Right atrium auricular region (tissue), 2 donors: ENCODE measurements around the gene HIBCH. TPM values are rescaled to one million over a fixed set of nuclear protein-coding genes. Genes with fewer than 3 reads are reported as not detected.

Source experiments
- DNase-seq: peaks from one replicate; pipeline ENCODE4 v3.0.0-alpha.2; 2019; ENCODE audit warnings: low spot score
- H3K27ac ChIP-seq, 2 donors: fragments of 200-600 bp; sonication (generic); 1 replicate in 1 of 2; 2 replicates in 1 of 2; pipeline ENCODE4 v1.5.1; 2016 to 2019
- H3K27me3 ChIP-seq, 2 donors: fragments of 200-600 bp; sonication (generic); one replicate each; pipeline versions ENCODE4 v1.5.1 to v1.6.0; 2017 to 2019
- H3K36me3 ChIP-seq: fragments of 200-600 bp; sonication (generic); one replicate; pipeline ENCODE4 v1.5.1; 2016
- H3K4me1 ChIP-seq, 2 donors: fragments of 200-600 bp; sonication (generic); one replicate each; pipeline versions ENCODE4 v1.5.1 to v1.6.0; 2017 to 2019
- H3K4me3 ChIP-seq, 2 donors: fragments of 200-600 bp; sonication (generic); 1 replicate in 1 of 2; 2 replicates in 1 of 2; pipeline ENCODE4 v1.5.1; 2017 to 2019; ENCODE audit warnings: mild to moderate bottlenecking in 1 of 2, moderate library complexity in 1 of 2
- H3K9me3 ChIP-seq, 2 donors: fragments of 200-600 bp; sonication (generic); one replicate each; pipeline ENCODE4 v1.5.1; 2019
- total RNA-seq, 2 donors: library from RNA; depleted of rRNA; stranded (reverse); fragments of >200 nt; gene quantifications; one replicate each; pipeline ENCODE4 v1.1.0, GENCODE V29; 2016
- TF ChIP-seq, protein P1 (sequence below), 2 donors: fragments of 200-600 bp; sonication (generic); IDR thresholded peaks; one replicate each; pipeline ENCODE4 v1.5.1; 2019; ENCODE audit warnings: antibody characterized with exemption in 2 of 2

HIBCH gene
- total RNA-seq, 2 donors from 2014 or later: 11.9 to 17.6 TPM

DNA sequence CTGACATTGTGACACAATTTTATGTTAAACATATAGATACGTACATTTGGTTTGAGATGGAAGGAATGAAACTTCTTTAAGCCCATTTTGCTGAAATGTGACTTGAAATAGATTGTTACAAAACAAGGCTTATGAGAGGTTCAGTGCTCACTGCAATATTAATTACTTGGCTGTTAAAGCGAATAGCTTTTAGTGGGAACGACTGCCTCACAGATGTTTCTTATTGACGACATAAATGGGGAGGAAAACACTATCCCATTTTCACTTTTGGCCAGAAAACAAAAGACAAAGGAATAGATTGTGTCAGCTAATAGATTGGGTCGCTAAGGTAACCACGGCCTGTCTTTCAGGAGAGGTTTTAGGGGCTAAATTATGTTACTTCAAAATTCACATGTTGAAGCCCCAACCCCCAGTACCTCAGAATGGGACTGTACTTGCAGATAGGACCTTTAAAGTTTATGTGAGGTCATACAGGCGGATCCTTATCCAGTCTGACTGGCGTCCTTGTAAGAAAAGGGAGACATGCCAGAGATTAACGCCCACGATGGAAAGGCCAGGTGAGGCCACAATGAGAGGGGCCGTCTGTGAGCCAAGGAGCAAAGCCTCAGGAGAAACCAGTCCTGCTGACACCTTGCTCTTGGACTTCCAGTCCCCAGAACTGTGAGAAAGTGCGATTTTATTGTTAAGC is 34.5 kb upstream of the HIBCH start:
- H3K36me3 ChIP-seq: no peaks in the 10 kb centered on the region
- H3K4me3 ChIP-seq: no peak overlapping the region
- H3K27ac ChIP-seq: peak overlapping the region; percentile 25 to 56
- DNase-seq: no peak
- H3K27me3 ChIP-seq: no peaks in the 10 kb centered on the region
- peaks cover 0 to 52% of the 10 kb centered on the region in 2 donors for H3K4me1 ChIP-seq
- TF ChIP-seq, protein P1, sequence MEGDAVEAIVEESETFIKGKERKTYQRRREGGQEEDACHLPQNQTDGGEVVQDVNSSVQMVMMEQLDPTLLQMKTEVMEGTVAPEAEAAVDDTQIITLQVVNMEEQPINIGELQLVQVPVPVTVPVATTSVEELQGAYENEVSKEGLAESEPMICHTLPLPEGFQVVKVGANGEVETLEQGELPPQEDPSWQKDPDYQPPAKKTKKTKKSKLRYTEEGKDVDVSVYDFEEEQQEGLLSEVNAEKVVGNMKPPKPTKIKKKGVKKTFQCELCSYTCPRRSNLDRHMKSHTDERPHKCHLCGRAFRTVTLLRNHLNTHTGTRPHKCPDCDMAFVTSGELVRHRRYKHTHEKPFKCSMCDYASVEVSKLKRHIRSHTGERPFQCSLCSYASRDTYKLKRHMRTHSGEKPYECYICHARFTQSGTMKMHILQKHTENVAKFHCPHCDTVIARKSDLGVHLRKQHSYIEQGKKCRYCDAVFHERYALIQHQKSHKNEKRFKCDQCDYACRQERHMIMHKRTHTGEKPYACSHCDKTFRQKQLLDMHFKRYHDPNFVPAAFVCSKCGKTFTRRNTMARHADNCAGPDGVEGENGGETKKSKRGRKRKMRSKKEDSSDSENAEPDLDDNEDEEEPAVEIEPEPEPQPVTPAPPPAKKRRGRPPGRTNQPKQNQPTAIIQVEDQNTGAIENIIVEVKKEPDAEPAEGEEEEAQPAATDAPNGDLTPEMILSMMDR (IDR thresholded peaks at IDR 0.05): no peak
- no peaks in the 10 kb centered on the region for H3K9me3 ChIP-seq

DNA sequence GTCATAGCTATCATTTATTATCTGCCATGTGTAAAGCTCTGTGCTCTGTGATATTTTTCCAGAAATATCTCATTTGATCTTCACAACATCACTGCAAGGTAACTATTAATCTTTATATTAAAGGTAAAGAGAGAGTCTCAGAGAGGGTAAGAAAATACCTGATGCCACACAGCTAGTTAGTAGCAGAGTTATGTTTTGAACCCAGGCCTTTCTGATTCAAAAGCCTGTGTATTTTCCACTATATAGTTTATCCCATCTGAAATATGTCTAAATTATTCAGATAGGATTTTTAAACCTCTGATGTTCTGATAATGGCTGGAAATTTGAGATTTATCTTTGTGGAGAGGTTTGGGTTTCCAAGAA is 33.9 kb upstream of the HIBCH start:
- no peaks in the 10 kb centered on the region for H3K9me3 ChIP-seq
- H3K4me1 ChIP-seq: peaks cover 0 to 46% of the 10 kb centered on the region in 2 donors
- H3K27me3 ChIP-seq: no peaks in the 10 kb centered on the region
- DNase-seq: no peak
- TF ChIP-seq, protein P1 (IDR thresholded peaks at IDR 0.05): no peak
- no peak overlapping the region for H3K4me3 ChIP-seq
- H3K27ac ChIP-seq: peak overlapping the region; percentile 25 to 56
- no peaks in the 10 kb centered on the region for H3K36me3 ChIP-seq

DNA sequence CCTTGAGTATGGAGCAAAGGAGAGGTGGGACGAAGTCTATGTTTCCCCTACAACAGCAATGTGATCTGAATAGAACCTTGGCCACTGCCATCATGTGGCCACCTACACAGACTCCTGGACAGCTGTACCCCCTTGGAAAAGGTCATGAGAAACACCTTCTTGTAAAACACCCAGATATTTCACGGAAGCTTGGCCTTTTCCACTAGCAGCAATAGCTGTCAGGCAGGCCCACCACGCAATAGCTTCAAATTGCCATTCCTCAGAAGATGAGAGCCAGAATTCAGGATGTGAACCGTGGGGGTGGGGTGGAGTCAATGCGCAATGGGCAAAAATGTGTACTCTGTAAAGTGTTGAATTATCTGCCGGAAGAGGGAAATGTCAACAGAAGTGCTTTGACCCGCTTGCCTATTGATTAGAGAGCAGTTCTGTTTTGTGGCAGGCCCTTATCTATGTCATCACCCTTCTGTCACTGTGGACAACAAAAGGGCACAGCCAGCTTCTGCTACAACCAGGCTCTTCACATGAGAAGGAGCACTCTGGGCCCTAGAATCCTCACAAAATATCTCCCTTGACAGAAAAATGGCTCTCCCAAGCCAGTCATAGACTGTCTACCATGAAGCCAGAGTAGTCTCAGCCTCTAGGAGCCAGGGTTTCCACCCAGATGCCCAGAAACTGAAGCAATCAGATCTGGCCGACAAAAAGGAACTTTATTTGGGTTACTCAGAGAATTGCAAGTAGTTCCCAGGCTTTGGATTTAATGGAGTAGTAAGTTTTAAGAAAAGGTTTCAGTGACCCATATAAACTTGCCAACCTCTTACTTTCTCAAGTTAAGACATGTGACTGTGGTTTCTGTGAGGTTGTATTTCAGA is 33.3 kb upstream of the HIBCH start:
- Histone ChIP-seq H3K9me3 (no peaks in the 10 kb centered on the region), H3K36me3 (no peaks in the 10 kb centered on the region), H3K4me1 (peaks cover 0 to 42% of the 10 kb centered on the region in 2 donors), H3K27me3 (no peaks in the 10 kb centered on the region), H3K27ac (peak overlapping the region; percentile 25 to 56), H3K4me3 (no peak overlapping the region)
- TF ChIP-seq, protein P1 (IDR thresholded peaks at IDR 0.05): no peak
- DNase-seq: no peak

DNA sequence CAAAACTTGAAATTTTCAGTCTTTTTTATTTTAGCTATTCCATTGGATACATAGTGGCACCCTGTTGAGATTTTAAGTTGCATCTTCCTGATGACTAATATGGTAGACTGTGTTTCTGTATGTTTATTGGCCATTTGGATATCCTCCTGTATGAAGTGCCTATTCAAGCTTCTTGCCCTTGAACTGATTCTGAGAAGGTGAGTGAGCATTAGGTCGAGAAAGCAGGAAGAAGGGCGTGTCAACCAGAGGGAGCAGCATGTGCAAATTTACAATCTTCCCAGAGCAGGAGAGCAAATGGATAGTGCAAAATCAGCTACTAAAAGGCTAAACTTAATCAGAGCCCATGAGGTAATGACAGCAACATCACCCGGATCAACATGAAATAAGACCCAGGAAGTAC is 32.3 kb upstream of the HIBCH start:
- H3K9me3 ChIP-seq: no peaks in the 10 kb centered on the region
- H3K4me3 ChIP-seq: no peak overlapping the region
- no peaks in the 10 kb centered on the region for H3K27me3 ChIP-seq
- no peak overlapping the region for H3K27ac ChIP-seq
- H3K36me3 ChIP-seq: no peaks in the 10 kb centered on the region
- H3K4me1 ChIP-seq: peaks cover 0 to 42% of the 10 kb centered on the region in 2 donors
- TF ChIP-seq, protein P1 (IDR thresholded peaks at IDR 0.05): no peak
- DNase-seq: no peak

DNA sequence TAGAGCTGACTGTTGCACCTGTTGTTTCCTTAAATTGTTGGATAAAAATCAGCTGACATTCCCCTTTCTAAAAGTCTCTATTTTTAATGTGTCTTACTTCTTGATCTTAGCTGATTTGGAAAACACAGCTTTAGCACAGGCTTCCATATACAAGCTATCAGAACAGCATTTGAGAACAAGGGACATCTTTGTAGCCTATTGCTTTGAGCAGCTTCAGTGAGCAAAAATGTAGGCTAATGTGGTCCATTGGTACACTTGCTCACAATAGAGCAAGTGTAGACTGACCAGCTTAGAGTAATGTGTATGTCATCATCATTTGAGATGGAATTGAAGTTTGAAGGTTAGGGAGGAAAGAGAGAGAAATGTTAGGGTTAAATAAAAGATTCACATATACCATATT is 30.7 kb upstream of the HIBCH start:
- Histone ChIP-seq H3K27ac (no peak overlapping the region), H3K4me1 (peaks cover 0 to 32% of the 10 kb centered on the region in 2 donors), H3K4me3 (no peak overlapping the region), H3K36me3 (no peaks in the 10 kb centered on the region), H3K27me3 (no peaks in the 10 kb centered on the region), H3K9me3 (no peaks in the 10 kb centered on the region)
- DNase-seq: no peak
- TF ChIP-seq, protein P1 (IDR thresholded peaks at IDR 0.05): no peak
